Measurements from ENCODE around the gene METTL13.

- no peak for TF ChIP-seq EZH2 (IDR thresholded peaks at IDR 0.05; ENCODE audit: insufficient read depth, poor library complexity, severe bottlenecking)
- no peak for TF ChIP-seq EZH2phosphoT487 (IDR thresholded peaks at IDR 0.05; ENCODE audit: insufficient read depth, low read depth)
Observed at GRCh38 chr1:171802207-171802606, 20.7 kb downstream of the METTL13 start.

Measured in GM23248 (cell line).